ENCODE results near the gene ATP2C2. TPM values are rescaled to one million over a fixed set of nuclear protein-coding genes. Genes with fewer than 3 reads are reported as not detected.

Gene ATP2C2
- total and polyA plus RNA-seq, 2 donors (not counting 1 experiment from before 2014, with no cell fraction given) = not detected

GRCh38 chr16:84471966-84472365 is 103.6 kb downstream of the ATP2C2 start:
- CTCF ChIA-PET = no interaction called here
- no peaks in the 10 kb centered on the region for H3K27me3 ChIP-seq (replicated peaks in 1 of 4; ENCODE audit: control extremely low read depth in 1 of 4, control insufficient read depth in 3 of 4, insufficient read depth in 4 of 4, low read length in 3 of 4)
- no peak overlapping the region for H3K4me3 Mint-ChIP-seq
- no peak overlapping the region for H3K4me2 ChIP-seq (replicated peaks; ENCODE audit: low read depth, low read length, poor library complexity, severe bottlenecking)
- peaks cover 16% of the 10 kb centered on the region for H3K9me3 Mint-ChIP-seq (ENCODE audit: insufficient read depth)
- H4K20me1 ChIP-seq (ENCODE audit: control insufficient read depth, insufficient read depth, low read length, poor library complexity, severe bottlenecking) = no peaks in the 10 kb centered on the region
- no peak overlapping the region for H2AFZ ChIP-seq (ENCODE audit: insufficient read depth, low read depth, low read length, poor library complexity, severe bottlenecking)
- no peaks in the 10 kb centered on the region for H3K79me2 ChIP-seq (ENCODE audit: control insufficient read depth, insufficient read depth, low read length)
- H3K4me3 ChIP-seq (ENCODE audit: control extremely low read depth in 1 of 5, extremely low read depth in 1 of 5, insufficient read depth in 1 of 5, low read depth in 2 of 5, low read length in 4 of 5) = no peak overlapping the region
- POLR2A ChIA-PET = no interaction called here
- H3K27ac ChIP-seq (ENCODE audit: low read length in 2 of 2) = no peak overlapping the region
- TF ChIP-seq CTCF (IDR thresholded peaks at IDR 0.05) = no peak
- TF ChIP-seq EZH2 (IDR thresholded peaks at IDR 0.05; ENCODE audit: borderline replicate concordance, insufficient read depth, low read depth, low read length, poor library complexity, severe bottlenecking) = no peak
- H3K4me1 Mint-ChIP-seq = no peaks in the 10 kb centered on the region
- 98% methylated on average over 4 of the region's 4 CpGs for WGBS (ENCODE audit: insufficient coverage)
- no peak overlapping the region for H3K27ac Mint-ChIP-seq
- peaks cover 2 to 18% (median 10%) of the 10 kb centered on the region in 3 donors for H3K9me3 ChIP-seq (ENCODE audit: control extremely low read depth in 1 of 3, control insufficient read depth in 2 of 3, insufficient read depth in 1 of 3, low read length in 2 of 3)
- intact Hi-C loops (cut with micrococcal nuclease) = no loop called here
- H3K4me1 ChIP-seq (ENCODE audit: control insufficient read depth in 2 of 2, insufficient read depth in 2 of 2, low read length in 2 of 2) = no peaks in the 10 kb centered on the region
- ATAC-seq (ENCODE audit: low read depth) = no peak
- no peaks in the 10 kb centered on the region for H3K27me3 Mint-ChIP-seq
- no peak overlapping the region for H3K9ac ChIP-seq (ENCODE audit: low read length)
- no peak for DNase-seq
- peaks cover 0 to 9% of the 10 kb centered on the region in 2 experiments for H3K36me3 ChIP-seq (replicated peaks in 1 of 2; ENCODE audit: control extremely low read depth in 1 of 2, control insufficient read depth in 1 of 2, extremely low read depth in 1 of 2, insufficient read depth in 2 of 2, low read length in 1 of 2)

GRCh38 chr16:84475643-84476240 is 107.4 kb downstream of the ATP2C2 start:
- ChIA-PET CTCF (no interaction called here), POLR2A (no interaction called here)
- Histone ChIP-seq H3K4me2 (replicated peaks; ENCODE audit: low read depth, low read length, poor library complexity, severe bottlenecking) (no peak overlapping the region), H2AFZ (ENCODE audit: insufficient read depth, low read depth, low read length, poor library complexity, severe bottlenecking) (no peak overlapping the region), H4K20me1 (ENCODE audit: control insufficient read depth, insufficient read depth, low read length, poor library complexity, severe bottlenecking) (no peaks in the 10 kb centered on the region), H3K79me2 (ENCODE audit: control insufficient read depth, insufficient read depth, low read length) (no peaks in the 10 kb centered on the region), H3K4me3 (ENCODE audit: control extremely low read depth in 1 of 5, extremely low read depth in 1 of 5, insufficient read depth in 1 of 5, low read depth in 2 of 5, low read length in 4 of 5) (no peak overlapping the region), H3K4me1 (ENCODE audit: control insufficient read depth in 2 of 2, insufficient read depth in 2 of 2, low read length in 2 of 2) (no peaks in the 10 kb centered on the region), H3K36me3 (replicated peaks in 1 of 2; ENCODE audit: control extremely low read depth in 1 of 2, control insufficient read depth in 1 of 2, extremely low read depth in 1 of 2, insufficient read depth in 2 of 2, low read length in 1 of 2) (no peaks in the 10 kb centered on the region), H3K27me3 (replicated peaks in 1 of 4; ENCODE audit: control extremely low read depth in 1 of 4, control insufficient read depth in 3 of 4, insufficient read depth in 4 of 4, low read length in 3 of 4) (no peaks in the 10 kb centered on the region), H3K9ac (ENCODE audit: low read length) (no peak overlapping the region), H3K27ac (ENCODE audit: low read length in 2 of 2) (no peak overlapping the region), H3K9me3 (ENCODE audit: control extremely low read depth in 1 of 3, control insufficient read depth in 2 of 3, insufficient read depth in 1 of 3, low read length in 2 of 3) (peaks cover 0 to 13% (median 0%) of the 10 kb centered on the region in 3 donors)
- DNase-seq = no peak
- TF ChIP-seq CTCF (IDR thresholded peaks at IDR 0.05) (no peak), EZH2 (IDR thresholded peaks at IDR 0.05; ENCODE audit: borderline replicate concordance, insufficient read depth, low read depth, low read length, poor library complexity, severe bottlenecking) (no peak)
- H3K4me1 Mint-ChIP-seq = no peaks in the 10 kb centered on the region
- no peak for ATAC-seq (ENCODE audit: low read depth)
- peaks cover 10% of the 10 kb centered on the region for H3K9me3 Mint-ChIP-seq (ENCODE audit: insufficient read depth)
- H3K27ac Mint-ChIP-seq = no peak overlapping the region
- intact Hi-C loops (cut with micrococcal nuclease) = no loop called here
- no peaks in the 10 kb centered on the region for H3K27me3 Mint-ChIP-seq
- no peak overlapping the region for H3K4me3 Mint-ChIP-seq
- WGBS (ENCODE audit: insufficient coverage) = 96% methylated on average over 4 of the region's 8 CpGs

Measured in B cell (primary cell).